Gastroesophageal sphincter (tissue), 4 donors: ENCODE measurements around the gene KLHL26. TPM values are rescaled to one million over a fixed set of nuclear protein-coding genes. Genes with fewer than 3 reads are reported as not detected.

Experiments
- ATAC-seq: fragments of 150-250 bp; one replicate; pipeline ENCODE4 v1.9.1; 2016; ENCODE audit warnings: mild to moderate bottlenecking, moderate library complexity
- H3K27ac ChIP-seq, 4 donors: fragments of 200-600 bp; sonication (generic) in 3 of 4; 1 replicate in 3 of 4; 2 replicates in 1 of 4; pipeline ENCODE4 v1.5.1; 2016 to 2019
- H3K27me3 ChIP-seq: fragments of 200-600 bp; sonication (generic); one replicate; pipeline ENCODE4 v1.5.1; 2019
- H3K36me3 ChIP-seq, 2 donors: fragments of 200-600 bp; sonication (generic); one replicate each; pipeline ENCODE4 v1.5.1; 2019; ENCODE audit warnings: control low read depth in 1 of 2
- H3K4me1 ChIP-seq, 3 donors: fragments of 200-600 bp; sonication (generic); 1 replicate in 2 of 3; 2 replicates in 1 of 3; pipeline ENCODE4 v1.5.1; 2016 to 2019; ENCODE audit warnings: control low read depth in 2 of 3
- H3K4me3 ChIP-seq, 2 donors: fragments of 200-600 bp; sonication (generic); one replicate each; pipeline ENCODE4 v1.5.1; 2019; ENCODE audit warnings: mild to moderate bottlenecking in 1 of 2, moderate library complexity in 1 of 2
- H3K9me3 ChIP-seq, 3 donors: fragments of 200-600 bp; sonication (generic); one replicate each; pipeline ENCODE4 v1.5.1; 2017 to 2019; ENCODE audit warnings: control low read depth in 2 of 3
- CTCF ChIP-seq, 4 experiments: fragments of 200-600 bp in 2 of 4; fragments of 450-650 bp in 2 of 4; sonication (generic) in 1 of 4; IDR thresholded peaks; one replicate each; pipeline ENCODE4 v1.5.1; 2017 to 2019; ENCODE audit warnings: antibody characterized with exemption in 4 of 4, mild to moderate bottlenecking in 2 of 4, moderate library complexity in 2 of 4
- EP300 ChIP-seq: sonication (generic); formaldehyde crosslinking; IDR thresholded peaks from one replicate; pipeline ENCODE4 v1.6.1; 2017; ENCODE audit warnings: antibody characterized with exemption, mild to moderate bottlenecking
- POLR2A ChIP-seq, 2 donors: fragments of 450-650 bp; IDR thresholded peaks; one replicate each; pipeline ENCODE4 v1.6.1; 2017; ENCODE audit warnings: antibody characterized with exemption in 2 of 2, mild to moderate bottlenecking in 2 of 2, moderate library complexity in 1 of 2
- POLR2AphosphoS5 ChIP-seq: sonication (generic); formaldehyde crosslinking; IDR thresholded peaks from one replicate; pipeline ENCODE4 v1.6.1; 2017; ENCODE audit warnings: antibody characterized with exemption
- WGBS, 2 donors: methylation state at CpG; one replicate each; pipeline ENCODE4 v1.1.5; 2018; ENCODE audit warnings: low coverage in 1 of 2; 5-methylcytosine and 5-hydroxymethylcytosine counted together
- total RNA-seq, 4 donors: library from RNA; depleted of rRNA; stranded (reverse); fragments of >200 nt; gene quantifications; one replicate each; pipeline ENCODE4 v1.1.0, GENCODE V29; 2016

Gene KLHL26
- total RNA-seq, 4 donors from 2014 or later = 12.9 to 19.0 (median 14.6) TPM

GRCh38 chr19:18593367-18594095 lies 43.3 kb upstream of the KLHL26 start:
- Histone ChIP-seq H3K4me3 (peak overlapping the region in 1 of 2 donors; percentile 47), H3K36me3 (peaks cover 0 to 16% of the 10 kb centered on the region in 2 donors), H3K4me1 (peaks cover 2 to 48% (median 19%) of the 10 kb centered on the region in 3 donors), H3K9me3 (no peaks in the 10 kb centered on the region), H3K27me3 (peaks cover 10% of the 10 kb centered on the region), H3K27ac (peak overlapping the region in 3 of 4 donors; percentile 40 to 67 (median 53))
- ATAC-seq = no peak
- WGBS, 2 donors = 0 to 8% methylated on average over 1 to 2 of the region's 25 CpGs
- TF ChIP-seq CTCF (IDR thresholded peaks at IDR 0.05) (no peak), POLR2A (IDR thresholded peaks at IDR 0.05) (no peak), POLR2AphosphoS5 (no peak), EP300 (no peak)

- H3K4me1 ChIP-seq = peaks cover 2 to 41% (median 19%) of the 10 kb centered on the region in 3 donors
- peak in 3 of 4 experiments; percentile 94 to 95 (median 95) for TF ChIP-seq CTCF (IDR thresholded peaks at IDR 0.05)
- no peak for TF ChIP-seq EP300
- TF ChIP-seq POLR2AphosphoS5 = no peak
- H3K27ac ChIP-seq = peak overlapping the region in 3 of 4 donors; percentile 40 to 67 (median 53)
- WGBS, 2 donors = 0% methylated on average over 1 to 4 of the region's 54 CpGs
- peak; percentile 85 for ATAC-seq
- H3K36me3 ChIP-seq = peaks cover 0 to 20% of the 10 kb centered on the region in 2 donors
- peak overlapping the region in 1 of 2 donors; percentile 47 for H3K4me3 ChIP-seq
- peaks cover 18% of the 10 kb centered on the region for H3K27me3 ChIP-seq
- no peaks in the 10 kb centered on the region for H3K9me3 ChIP-seq
Observed at GRCh38 chr19:18594096-18594823, 42.6 kb upstream of the KLHL26 start.

- Histone ChIP-seq H3K27ac (peak overlapping the region in 1 of 4 donors; percentile 67), H3K4me1 (peaks cover 2 to 35% (median 15%) of the 10 kb centered on the region in 3 donors), H3K27me3 (peaks cover 24% of the 10 kb centered on the region), H3K36me3 (peaks cover 0 to 20% of the 10 kb centered on the region in 2 donors), H3K9me3 (no peaks in the 10 kb centered on the region), H3K4me3 (peak overlapping the region in 1 of 2 donors; percentile 47)
- TF ChIP-seq POLR2AphosphoS5 (no peak), POLR2A (IDR thresholded peaks at IDR 0.05) (no peak), EP300 (no peak), CTCF (IDR thresholded peaks at IDR 0.05) (no peak)
- WGBS, 2 donors = 19 to 30% methylated on average over 2 to 13 of the region's 26 CpGs
- no peak for ATAC-seq
Observed at GRCh38 chr19:18594824-18595373, 41.9 kb upstream of the KLHL26 start.

- TF ChIP-seq EP300 (no peak), POLR2AphosphoS5 (no peak), POLR2A (IDR thresholded peaks at IDR 0.05) (no peak), CTCF (IDR thresholded peaks at IDR 0.05) (no peak)
- Histone ChIP-seq H3K4me1 (peaks cover 2 to 29% (median 14%) of the 10 kb centered on the region in 3 donors), H3K4me3 (no peak overlapping the region), H3K9me3 (no peaks in the 10 kb centered on the region), H3K27ac (no peak overlapping the region), H3K36me3 (peaks cover 0 to 19% of the 10 kb centered on the region in 2 donors), H3K27me3 (peaks cover 30% of the 10 kb centered on the region)
- ATAC-seq = no peak
- WGBS, 2 donors = 80% methylated on average over 1 of the region's 6 CpGs; no CpG with 5 or more reads in 1 of the 2 donors
Observed at GRCh38 chr19:18595475-18595874, 41.4 kb upstream of the KLHL26 start.
